ENCODE measurements around the gene SF3B6. TPM values are rescaled to one million over a fixed set of nuclear protein-coding genes. Genes with fewer than 3 reads are reported as not detected.

Gene SF3B6
- polyA plus RNA-seq, 3 donors, result 67.6 to 172 (median 146) TPM

DNA sequence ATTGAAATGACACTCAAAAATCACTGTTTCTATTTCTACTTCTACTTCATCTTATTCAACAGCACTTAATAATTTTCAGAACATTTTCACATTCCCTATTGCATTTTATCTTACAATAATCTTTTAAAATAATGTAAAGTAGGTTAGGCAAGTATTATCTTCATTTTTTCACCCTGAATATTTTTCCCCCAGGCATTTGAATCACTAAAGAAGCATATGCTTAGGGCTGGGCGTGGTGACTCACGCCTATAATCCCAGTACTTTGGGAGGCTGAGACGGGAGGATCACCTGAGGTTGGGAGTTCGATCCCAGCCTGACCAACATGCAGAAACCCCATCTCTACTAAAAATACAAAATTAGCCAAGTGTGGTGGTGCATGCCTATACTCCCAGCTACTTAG is 35.6 kb downstream of the SF3B6 start:
- Histone ChIP-seq H3K4me1 (ENCODE audit: control insufficient read depth in 1 of 2, insufficient read depth in 2 of 2, low read length in 2 of 2) (no peaks in the 10 kb centered on the region), H3K4me2 (replicated peaks; ENCODE audit: extremely low read depth, low read length, poor library complexity, severe bottlenecking) (no peak overlapping the region), H3K27me3 (ENCODE audit: control insufficient read depth in 2 of 2, insufficient read depth in 2 of 2, low read length in 2 of 2) (no peaks in the 10 kb centered on the region), H3K9me3 (replicated peaks in 1 of 2; ENCODE audit: control insufficient read depth in 1 of 2, insufficient read depth in 1 of 2, low read length in 2 of 2) (no peaks in the 10 kb centered on the region), H3K36me3 (replicated peaks in 1 of 2; ENCODE audit: control insufficient read depth in 1 of 2, insufficient read depth in 2 of 2, low read length in 2 of 2) (peaks cover 21 to 34% of the 10 kb centered on the region in 2 donors), H3K9ac (ENCODE audit: insufficient read depth, low read length, poor library complexity, severe bottlenecking) (no peak overlapping the region), H3K79me2 (ENCODE audit: insufficient read depth, low read length) (no peaks in the 10 kb centered on the region), H3K27ac (ENCODE audit: low read depth in 1 of 2, low read length in 2 of 2) (no peak overlapping the region), H2AFZ (ENCODE audit: insufficient read depth, low read depth, low read length, poor library complexity, severe bottlenecking) (no peak overlapping the region), H3K4me3 (replicated peaks in 1 of 3; ENCODE audit: low read depth in 2 of 3, low read length in 3 of 3) (no peak overlapping the region), H4K20me1 (ENCODE audit: insufficient read depth, low read length) (no peaks in the 10 kb centered on the region)
- TF ChIP-seq, protein P1, sequence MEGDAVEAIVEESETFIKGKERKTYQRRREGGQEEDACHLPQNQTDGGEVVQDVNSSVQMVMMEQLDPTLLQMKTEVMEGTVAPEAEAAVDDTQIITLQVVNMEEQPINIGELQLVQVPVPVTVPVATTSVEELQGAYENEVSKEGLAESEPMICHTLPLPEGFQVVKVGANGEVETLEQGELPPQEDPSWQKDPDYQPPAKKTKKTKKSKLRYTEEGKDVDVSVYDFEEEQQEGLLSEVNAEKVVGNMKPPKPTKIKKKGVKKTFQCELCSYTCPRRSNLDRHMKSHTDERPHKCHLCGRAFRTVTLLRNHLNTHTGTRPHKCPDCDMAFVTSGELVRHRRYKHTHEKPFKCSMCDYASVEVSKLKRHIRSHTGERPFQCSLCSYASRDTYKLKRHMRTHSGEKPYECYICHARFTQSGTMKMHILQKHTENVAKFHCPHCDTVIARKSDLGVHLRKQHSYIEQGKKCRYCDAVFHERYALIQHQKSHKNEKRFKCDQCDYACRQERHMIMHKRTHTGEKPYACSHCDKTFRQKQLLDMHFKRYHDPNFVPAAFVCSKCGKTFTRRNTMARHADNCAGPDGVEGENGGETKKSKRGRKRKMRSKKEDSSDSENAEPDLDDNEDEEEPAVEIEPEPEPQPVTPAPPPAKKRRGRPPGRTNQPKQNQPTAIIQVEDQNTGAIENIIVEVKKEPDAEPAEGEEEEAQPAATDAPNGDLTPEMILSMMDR (IDR thresholded peaks at IDR 0.05), result no peak
- intact Hi-C loops (cut with micrococcal nuclease), result loop anchor here in 1 of 2 donors (10.0 kb wide), 1 partner anchor 96 kb away; the partner anchor contains the start of gene UBXN2A
- Mint-ChIP-seq H3K27me3 (ENCODE audit: low read depth in 3 of 3) (no peaks in the 10 kb centered on the region), H3K36me3 (peaks cover 24 to 30% of the 10 kb centered on the region in 2 donors), H3K4me1 (peaks cover 1% of the 10 kb centered on the region), H3K27ac (no peak overlapping the region), H3K9me3 (no peaks in the 10 kb centered on the region), H3K4me3 (no peak overlapping the region)
- DNase-seq, result no peak
- WGBS (ENCODE audit: insufficient coverage), result no CpG with 5 or more reads among the region's 4 CpGs

DNA sequence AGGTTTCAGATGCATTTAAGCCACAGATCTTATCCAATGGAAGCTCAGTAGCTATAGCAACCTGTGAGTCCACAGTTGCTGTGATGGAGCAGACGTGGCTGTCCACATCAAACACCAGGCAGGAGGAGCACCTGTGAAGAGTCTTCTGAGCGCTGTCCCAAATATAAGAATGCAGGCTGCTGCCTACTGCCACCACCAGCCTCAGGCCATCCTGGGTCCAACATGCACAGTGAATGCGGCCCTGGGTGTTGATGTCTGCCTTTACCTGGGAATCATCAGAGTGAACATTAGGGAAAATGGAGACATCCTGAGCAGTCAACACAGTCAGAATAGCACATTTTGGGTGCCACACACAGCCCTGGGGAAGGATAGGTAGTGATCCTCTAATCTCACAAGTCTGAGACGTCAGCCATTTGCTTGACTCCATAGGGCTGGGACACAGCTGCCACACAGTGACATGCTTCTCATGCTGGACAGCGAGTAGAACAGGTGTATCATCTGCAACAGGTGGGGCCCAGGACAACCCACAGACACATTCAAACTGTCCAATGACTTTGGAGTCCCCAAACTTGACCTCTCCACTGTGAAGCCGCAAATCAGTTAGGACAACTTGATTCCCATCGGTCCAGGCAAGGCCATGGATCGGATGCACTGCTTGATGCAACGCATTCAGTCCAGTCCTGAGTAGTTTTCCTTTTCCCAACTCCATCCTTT is 37.2 kb downstream of the SF3B6 start:
- H3K4me1 ChIP-seq (ENCODE audit: control insufficient read depth in 1 of 2, insufficient read depth in 2 of 2, low read length in 2 of 2), result no peaks in the 10 kb centered on the region
- no peak overlapping the region for H3K4me2 ChIP-seq (replicated peaks; ENCODE audit: extremely low read depth, low read length, poor library complexity, severe bottlenecking)
- Mint-ChIP-seq H3K27me3 (ENCODE audit: low read depth in 3 of 3) (no peaks in the 10 kb centered on the region), H3K4me1 (peaks cover 1% of the 10 kb centered on the region), H3K36me3 (peaks cover 24 to 32% of the 10 kb centered on the region in 2 donors), H3K9me3 (no peaks in the 10 kb centered on the region), H3K27ac (no peak overlapping the region), H3K4me3 (no peak overlapping the region)
- TF ChIP-seq, protein P1 (IDR thresholded peaks at IDR 0.05), result no peak
- no peak overlapping the region for H2AFZ ChIP-seq (ENCODE audit: insufficient read depth, low read depth, low read length, poor library complexity, severe bottlenecking)
- no peaks in the 10 kb centered on the region for H3K9me3 ChIP-seq (replicated peaks in 1 of 2; ENCODE audit: control insufficient read depth in 1 of 2, insufficient read depth in 1 of 2, low read length in 2 of 2)
- H3K9ac ChIP-seq (ENCODE audit: insufficient read depth, low read length, poor library complexity, severe bottlenecking), result no peak overlapping the region
- 96% methylated on average over 6 of the region's 9 CpGs for WGBS (ENCODE audit: insufficient coverage)
- intact Hi-C loops (cut with micrococcal nuclease), result no loop called here
- no peaks in the 10 kb centered on the region for H4K20me1 ChIP-seq (ENCODE audit: insufficient read depth, low read length)
- H3K27me3 ChIP-seq (ENCODE audit: control insufficient read depth in 2 of 2, insufficient read depth in 2 of 2, low read length in 2 of 2), result no peaks in the 10 kb centered on the region
- peaks cover 21 to 34% of the 10 kb centered on the region in 2 donors for H3K36me3 ChIP-seq (replicated peaks in 1 of 2; ENCODE audit: control insufficient read depth in 1 of 2, insufficient read depth in 2 of 2, low read length in 2 of 2)
- no peak overlapping the region for H3K27ac ChIP-seq (ENCODE audit: low read depth in 1 of 2, low read length in 2 of 2)
- no peaks in the 10 kb centered on the region for H3K79me2 ChIP-seq (ENCODE audit: insufficient read depth, low read length)
- H3K4me3 ChIP-seq (replicated peaks in 1 of 3; ENCODE audit: low read depth in 2 of 3, low read length in 3 of 3), result no peak overlapping the region
- DNase-seq, result no peak
